GM13976 (cell line): ENCODE results near the gene TIPIN.
"Not testable (repeated sequence)": the region's sequence is repeated elsewhere in the genome, so short reads cannot be mapped to it uniquely, and the experiment has no call there.

Source experiments
- DNase-seq: peaks from one replicate; pipeline ENCODE4 v3.0.0; 2012; ENCODE audit warnings: low spot score
- in situ Hi-C: fragments of 300-500 bp; cut with MboI; formaldehyde crosslinking; loops from one replicate; pipeline ENCODE4 v1.12.0; 2022; ENCODE audit warnings: low sequenced_read_pairs, mixed read lengths, inconsistent platforms; ENCODE audit not compliant: unreplicated experiment
- TF ChIP-seq, protein P1 (sequence below): IDR thresholded peaks from 2 replicates; pipeline ENCODE4 v1.5.1; 2012; ENCODE audit warnings: borderline replicate concordance, mild to moderate bottlenecking; ENCODE audit not compliant: insufficient read depth; ENCODE audit errors: extremely low read depth, missing control alignments, control extremely low read depth

Gene TIPIN

DNA sequence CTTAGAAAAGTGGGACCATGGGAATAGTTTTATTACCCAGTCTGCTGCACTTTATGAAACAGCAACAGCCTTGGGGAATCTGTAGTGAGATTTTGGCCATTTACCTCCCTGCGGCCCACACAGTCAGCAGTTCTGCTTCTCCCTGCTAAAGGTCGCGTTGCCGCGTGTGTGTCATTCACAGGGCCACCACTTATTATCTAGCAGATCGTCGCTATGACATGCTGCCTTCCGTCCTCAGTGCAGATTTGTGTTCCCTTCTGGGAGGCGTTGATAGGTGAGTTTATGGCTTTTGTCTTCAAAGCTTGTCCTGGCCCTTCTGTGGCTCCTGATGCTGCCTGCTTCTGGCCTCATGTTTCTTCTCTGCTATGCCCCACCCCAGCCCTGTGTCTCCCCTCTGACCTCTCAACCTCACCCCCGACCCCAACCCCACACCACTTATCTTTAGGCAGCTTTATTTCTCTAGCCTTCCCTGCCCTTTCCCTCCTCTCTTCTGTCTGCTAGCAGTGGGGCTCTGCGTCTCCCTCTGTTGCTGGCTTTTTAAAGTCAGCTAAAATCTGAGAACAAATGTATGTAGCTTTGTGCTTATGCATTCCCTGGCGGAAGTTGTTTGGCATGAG lies 33.1 kb downstream of the TIPIN start:
- DNase-seq: no peak
- in situ Hi-C loops: no loop called here
- TF ChIP-seq, protein P1, sequence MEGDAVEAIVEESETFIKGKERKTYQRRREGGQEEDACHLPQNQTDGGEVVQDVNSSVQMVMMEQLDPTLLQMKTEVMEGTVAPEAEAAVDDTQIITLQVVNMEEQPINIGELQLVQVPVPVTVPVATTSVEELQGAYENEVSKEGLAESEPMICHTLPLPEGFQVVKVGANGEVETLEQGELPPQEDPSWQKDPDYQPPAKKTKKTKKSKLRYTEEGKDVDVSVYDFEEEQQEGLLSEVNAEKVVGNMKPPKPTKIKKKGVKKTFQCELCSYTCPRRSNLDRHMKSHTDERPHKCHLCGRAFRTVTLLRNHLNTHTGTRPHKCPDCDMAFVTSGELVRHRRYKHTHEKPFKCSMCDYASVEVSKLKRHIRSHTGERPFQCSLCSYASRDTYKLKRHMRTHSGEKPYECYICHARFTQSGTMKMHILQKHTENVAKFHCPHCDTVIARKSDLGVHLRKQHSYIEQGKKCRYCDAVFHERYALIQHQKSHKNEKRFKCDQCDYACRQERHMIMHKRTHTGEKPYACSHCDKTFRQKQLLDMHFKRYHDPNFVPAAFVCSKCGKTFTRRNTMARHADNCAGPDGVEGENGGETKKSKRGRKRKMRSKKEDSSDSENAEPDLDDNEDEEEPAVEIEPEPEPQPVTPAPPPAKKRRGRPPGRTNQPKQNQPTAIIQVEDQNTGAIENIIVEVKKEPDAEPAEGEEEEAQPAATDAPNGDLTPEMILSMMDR: no peak

GRCh38 chr15:66312144-66312543 lies 44.3 kb downstream of the TIPIN start:
- TF ChIP-seq, protein P1: no peak
- in situ Hi-C loops: no loop called here
- no peak for DNase-seq

- in situ Hi-C loops: no loop called here
- TF ChIP-seq, protein P1: no peak
Observed at GRCh38 chr15:66310786-66311185, 45.7 kb downstream of the TIPIN start.

DNA sequence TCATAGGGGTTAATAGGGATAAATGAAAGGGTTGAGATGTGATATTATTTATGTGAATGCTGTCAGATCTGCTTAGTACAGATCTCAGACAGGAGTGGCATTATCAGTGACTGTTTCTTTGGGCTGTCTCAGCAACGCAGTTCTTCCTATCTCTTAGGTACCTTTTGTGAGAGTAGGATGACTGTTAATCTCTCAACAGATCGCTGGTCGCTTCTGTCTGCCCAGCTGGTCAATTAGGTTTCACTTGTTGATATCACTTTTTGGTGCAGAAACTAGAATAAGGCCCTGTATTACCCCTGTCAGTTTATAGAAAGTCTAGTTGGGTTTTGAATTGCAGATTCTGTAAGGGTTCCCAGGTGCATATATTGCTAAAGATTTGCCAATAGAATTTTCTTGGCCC lies 46.7 kb downstream of the TIPIN start:
- in situ Hi-C loops: no loop called here
- TF ChIP-seq, protein P1: no peak
- no peak for DNase-seq

More at GRCh38 chr15:66310786-66311185, 45.7 kb downstream of the TIPIN start:
- DNase-seq: no peak

GRCh38 chr15:66308531-66308930 lies 48.0 kb downstream of the TIPIN start:
- no peak for DNase-seq
- TF ChIP-seq, protein P1: no peak
- in situ Hi-C loops: no loop called here

- in situ Hi-C loops: no loop called here
- TF ChIP-seq, protein P1: no peak
- DNase-seq: no peak
Observed at GRCh38 chr15:66306381-66306780, 50.1 kb downstream of the TIPIN start.

- in situ Hi-C loops, DNase-seq: not testable (repeated sequence)
Observed at GRCh38 chr15:66304425-66304824, 52.1 kb downstream of the TIPIN start.
